GM12872 (cell line): Measurements from ENCODE around the gene SLC12A8.
A peak's percentile ranks its signal among the peaks of the same experiment; 100 is the strongest.

Experiments
- CTCF ChIP-seq: IDR thresholded peaks from 3 replicates; pipeline ENCODE4 v1.5.1; 2011; ENCODE audit warnings: low read depth, mild to moderate bottlenecking, low read length, moderate library complexity; ENCODE audit not compliant: insufficient read depth

SLC12A8 gene

GRCh38 chr3:125062904-125063618 lies 149.5 kb downstream of the SLC12A8 start:
- no peak for TF ChIP-seq CTCF

GRCh38 chr3:125061646-125062045 lies 150.9 kb downstream of the SLC12A8 start:
- no peak for TF ChIP-seq CTCF

- no peak for TF ChIP-seq CTCF
Measured at GRCh38 chr3:125061170-125061569, 151.4 kb downstream of the SLC12A8 start.

GRCh38 chr3:125059488-125060245 lies 152.9 kb downstream of the SLC12A8 start:
- 0 out of 3 replicates have a peak, but pooled peaks have one; percentile 19 for TF ChIP-seq CTCF

GRCh38 chr3:125058959-125059358 lies 153.6 kb downstream of the SLC12A8 start:
- no peak for TF ChIP-seq CTCF

GRCh38 chr3:125058529-125058928 lies 154.0 kb downstream of the SLC12A8 start:
- no peak for TF ChIP-seq CTCF

GRCh38 chr3:125057186-125057850 lies 155.2 kb downstream of the SLC12A8 start:
- no peak for TF ChIP-seq CTCF
